HepG2 (cell line): ENCODE results near the gene SNAI1. TPM values are rescaled to one million over a fixed set of nuclear protein-coding genes. Genes with fewer than 3 reads are reported as not detected.
A peak's percentile ranks its signal among the peaks of the same experiment; 100 is the strongest.

Source experiments
- DPF2 ChIP-seq: sonication (generic); formaldehyde crosslinking; IDR thresholded peaks from 2 replicates; pipeline ENCODE4 v1.4.0; 2020; ENCODE audit warnings: mild to moderate bottlenecking, low read depth, missing genetic modification reagents, borderline replicate concordance
- GABPB1 ChIP-seq: IDR thresholded peaks from 2 replicates; pipeline ENCODE4 v1.6.1; 2016; ENCODE audit warnings: mild to moderate bottlenecking, missing genetic modification reagents, moderate library complexity, missing compliant biosample characterization
- GATAD2A ChIP-seq: IDR thresholded peaks from 2 replicates; pipeline ENCODE4 v1.6.1; 2016
- HNF4G ChIP-seq, 2 experiments: sonication (generic) in 1 of 2; formaldehyde crosslinking in 1 of 2; IDR thresholded peaks; 2 replicates each; pipeline versions ENCODE4 v1.4.0 to v1.6.1; 2011 to 2020; ENCODE audit warnings: borderline replicate concordance in 2 of 2, low read depth in 2 of 2, mild to moderate bottlenecking in 2 of 2, low read length in 1 of 2, missing genetic modification reagents in 1 of 2, moderate library complexity in 1 of 2
- MATR3 ChIP-seq: sonication (generic); formaldehyde crosslinking; IDR thresholded peaks from 2 replicates; pipeline ENCODE4 v1.4.0; 2020; ENCODE audit warnings: missing genetic modification reagents
- MED8 ChIP-seq: sonication (generic); formaldehyde crosslinking; IDR thresholded peaks from 2 replicates; pipeline ENCODE4 v1.8.1; 2023; ENCODE audit warnings: mild to moderate bottlenecking, missing genetic modification reagents; ENCODE audit not compliant: insufficient replicate concordance
- MIER2 ChIP-seq: IDR thresholded peaks from 2 replicates; pipeline ENCODE4 v1.6.1; 2016; ENCODE audit warnings: missing biosample characterization, missing genetic modification reagents
- NAIF1 ChIP-seq: sonication (generic); formaldehyde crosslinking; IDR thresholded peaks from 2 replicates; pipeline ENCODE4 v1.5.0; 2020; ENCODE audit warnings: mild to moderate bottlenecking, missing genetic modification reagents, borderline replicate concordance
- NONO ChIP-seq, 2 experiments: fragments of 450-650 bp in 1 of 2; sonication (generic) in 1 of 2; formaldehyde crosslinking in 1 of 2; IDR thresholded peaks in 1 of 2; conservative IDR thresholded peaks in 1 of 2; 2 replicates each; pipeline versions ENCODE4 v1.6.1 to v1.8.0; 2017 to 2022; ENCODE audit warnings: mild to moderate bottlenecking in 1 of 2, missing genetic modification reagents in 1 of 2, moderate library complexity in 1 of 2
- PTBP1 ChIP-seq: fragments of 200-400 bp; formaldehyde crosslinking; IDR thresholded peaks from 2 replicates; pipeline ENCODE4 v1.6.1; 2018; ENCODE audit warnings: low read length, low read depth; ENCODE audit not compliant: poor library complexity, severe bottlenecking
- SALL1 ChIP-seq: sonication (generic); formaldehyde crosslinking; IDR thresholded peaks from 2 replicates; pipeline ENCODE4 v1.8.0; 2022; ENCODE audit warnings: mild to moderate bottlenecking, missing genetic modification reagents
- SMAD9 ChIP-seq: sonication (generic); formaldehyde crosslinking; IDR thresholded peaks from 2 replicates; pipeline ENCODE4 v1.5.1; 2020; ENCODE audit warnings: mild to moderate bottlenecking, missing genetic modification reagents
- YEATS2 ChIP-seq: sonication (generic); formaldehyde crosslinking; IDR thresholded peaks from 2 replicates; pipeline ENCODE4 v1.4.0; 2020; ENCODE audit warnings: missing genetic modification reagents, borderline replicate concordance
- ZBTB21 ChIP-seq: sonication (generic); formaldehyde crosslinking; IDR thresholded peaks from 2 replicates; pipeline ENCODE4 v1.4.0; 2020; ENCODE audit warnings: missing genetic modification reagents
- ZFP41 ChIP-seq: sonication (generic); formaldehyde crosslinking; IDR thresholded peaks from 2 replicates; pipeline ENCODE4 v1.4.0; 2020; ENCODE audit warnings: mild to moderate bottlenecking, missing genetic modification reagents, borderline replicate concordance
- ZNF274 ChIP-seq: sonication (generic); formaldehyde crosslinking; IDR thresholded peaks from 2 replicates; pipeline ENCODE4 v1.5.1; 2020; ENCODE audit warnings: mild to moderate bottlenecking, missing genetic modification reagents
- ZNF383 ChIP-seq: sonication (generic); formaldehyde crosslinking; IDR thresholded peaks from 2 replicates; pipeline ENCODE4 v1.4.0; 2020; ENCODE audit warnings: missing genetic modification reagents, mild to moderate bottlenecking, borderline replicate concordance
- ZNF446 ChIP-seq: sonication (generic); formaldehyde crosslinking; IDR thresholded peaks from 2 replicates; pipeline ENCODE4 v1.5.0; 2020; ENCODE audit warnings: mild to moderate bottlenecking, missing genetic modification reagents
- ZNF549 ChIP-seq: sonication (generic); formaldehyde crosslinking; IDR thresholded peaks from 2 replicates; pipeline ENCODE4 v1.5.0; 2020; ENCODE audit warnings: missing genetic modification reagents
- ZNF619 ChIP-seq: sonication (generic); formaldehyde crosslinking; IDR thresholded peaks from 2 replicates; pipeline ENCODE4 v1.4.0; 2020; ENCODE audit warnings: mild to moderate bottlenecking, missing genetic modification reagents
- ZNF678 ChIP-seq: sonication (generic); formaldehyde crosslinking; IDR thresholded peaks from 2 replicates; pipeline ENCODE4 v1.4.0; 2020; ENCODE audit warnings: mild to moderate bottlenecking, missing genetic modification reagents
- ZNF746 ChIP-seq: sonication (generic); formaldehyde crosslinking; IDR thresholded peaks from 2 replicates; pipeline ENCODE4 v1.8.0; 2022; ENCODE audit warnings: mild to moderate bottlenecking, missing genetic modification reagents
- polyA plus RNA-seq, 8 experiments: library from polyadenylated mRNA; depleted of rRNA in 3 of 8; stranded (reverse) in 7 of 8; unstranded in 1 of 8; fragments of >200 nt; fragmentation: Illumina TruSeq in 4 of 8; extraction: Trizol in 4 of 8; gene quantifications; 2 replicates each; pipeline versions ENCODE4 v1.2.1 to v1.2.3, GENCODE V29; 2011 to 2016; ENCODE audit warnings: low read depth in 4 of 8, missing spikeins in 1 of 8, mixed read lengths in 1 of 8; ENCODE audit not compliant: insufficient read depth in 1 of 8
- total RNA-seq, 5 experiments: library from RNA; depleted of rRNA; stranded (reverse); fragments of >200 nt; fragmentation: Illumina TruSeq; extraction: Trizol; gene quantifications; 2 replicates each; pipeline ENCODE4 v1.2.3, GENCODE V29; 2016; ENCODE audit warnings: low read depth in 1 of 5
- TF ChIP-seq, protein P1 (sequence below), 2 experiments: sonication (generic) in 1 of 2; formaldehyde crosslinking in 1 of 2; IDR thresholded peaks; 2 replicates each; pipeline versions ENCODE4 v1.6.1 to v1.9.0; 2014 to 2022; ENCODE audit warnings: antibody characterized with exemption in 1 of 2, borderline replicate concordance in 1 of 2, inconsistent platforms in 1 of 2, low read depth in 1 of 2, missing genetic modification reagents in 1 of 2

The SNAI1 gene
- total and polyA plus RNA-seq, 2 of the 13 experiments (the other 11 are each of a cell fraction or from before 2014, with no cell fraction given) = 1.3 to 1.4 TPM

- TF ChIP-seq NAIF1 (CRISPR knock-in tag) (no peak), GABPB1 (CRISPR knock-in tag) (peak; percentile 43; the same call in 1 of the 2 replicates), ZNF619 (CRISPR knock-in tag) (0 out of 2 replicates have a peak, but pooled peaks have one; percentile 71), SMAD9 (CRISPR knock-in tag) (no peak), HNF4G (IDR thresholded peaks at IDR 0.05; ENCODE audit: borderline replicate concordance, low read depth, low read length) (peak; percentile 90), HNF4G (CRISPR knock-in tag; IDR thresholded peaks at IDR 0.05; ENCODE audit: borderline replicate concordance, low read depth) (peak; percentile 90), MED8 (CRISPR knock-in tag) (no peak), DPF2 (CRISPR knock-in tag) (peak; percentile 81), YEATS2 (CRISPR knock-in tag) (peak; percentile 48; the same call in 1 of the 2 replicates), ZNF383 (CRISPR knock-in tag) (peak; percentile 56; the same call in 1 of the 2 replicates), ZNF549 (CRISPR knock-in tag) (no peak), GATAD2A (CRISPR knock-in tag) (peak; percentile 87), ZBTB21 (CRISPR knock-in tag) (peak; percentile 93), ZNF678 (CRISPR knock-in tag) (peak; percentile 92; the same call in 1 of the 2 replicates), ZNF446 (CRISPR knock-in tag) (0 out of 2 replicates have a peak, but pooled peaks have one; percentile 64), NONO (IDR thresholded peaks at IDR 0.05) (no peak), NONO (CRISPR knock-in tag; conservative IDR thresholded peaks at IDR 0.05) (0 out of 2 replicates have a peak, but pooled peaks have one; percentile 22), MIER2 (no peak; the same call in 1 of the 2 replicates), MATR3 (CRISPR knock-in tag) (0 out of 2 replicates have a peak, but pooled peaks have one; percentile 84), SALL1 (peak; percentile 53; the same call in 1 of the 2 replicates), ZNF274 (CRISPR knock-in tag) (peak; percentile 82; the same call in 1 of the 2 replicates), ZNF746 (CRISPR knock-in tag) (0 out of 2 replicates have a peak, but pooled peaks have one; percentile 19), ZFP41 (peak; percentile 22; the same call in 1 of the 2 replicates), PTBP1 (peak; percentile 50)
- TF ChIP-seq, protein P1, sequence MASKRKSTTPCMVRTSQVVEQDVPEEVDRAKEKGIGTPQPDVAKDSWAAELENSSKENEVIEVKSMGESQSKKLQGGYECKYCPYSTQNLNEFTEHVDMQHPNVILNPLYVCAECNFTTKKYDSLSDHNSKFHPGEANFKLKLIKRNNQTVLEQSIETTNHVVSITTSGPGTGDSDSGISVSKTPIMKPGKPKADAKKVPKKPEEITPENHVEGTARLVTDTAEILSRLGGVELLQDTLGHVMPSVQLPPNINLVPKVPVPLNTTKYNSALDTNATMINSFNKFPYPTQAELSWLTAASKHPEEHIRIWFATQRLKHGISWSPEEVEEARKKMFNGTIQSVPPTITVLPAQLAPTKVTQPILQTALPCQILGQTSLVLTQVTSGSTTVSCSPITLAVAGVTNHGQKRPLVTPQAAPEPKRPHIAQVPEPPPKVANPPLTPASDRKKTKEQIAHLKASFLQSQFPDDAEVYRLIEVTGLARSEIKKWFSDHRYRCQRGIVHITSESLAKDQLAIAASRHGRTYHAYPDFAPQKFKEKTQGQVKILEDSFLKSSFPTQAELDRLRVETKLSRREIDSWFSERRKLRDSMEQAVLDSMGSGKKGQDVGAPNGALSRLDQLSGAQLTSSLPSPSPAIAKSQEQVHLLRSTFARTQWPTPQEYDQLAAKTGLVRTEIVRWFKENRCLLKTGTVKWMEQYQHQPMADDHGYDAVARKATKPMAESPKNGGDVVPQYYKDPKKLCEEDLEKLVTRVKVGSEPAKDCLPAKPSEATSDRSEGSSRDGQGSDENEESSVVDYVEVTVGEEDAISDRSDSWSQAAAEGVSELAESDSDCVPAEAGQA (IDR thresholded peaks at IDR 0.05; ENCODE audit: low read depth) = peak; percentile 74
- TF ChIP-seq, protein P1 (CRISPR knock-in tag; IDR thresholded peaks at IDR 0.05; ENCODE audit: borderline replicate concordance) = no peak
These were observed 47.1 kb downstream of the SNAI1 start (continued) for GRCh38 chr20:50029697-50030461.
